Thyroid gland (tissue), 4 donors: ENCODE results near the gene EYA4.

Experiments
- CTCF ChIP-seq, 6 experiments: fragments of 200-600 bp in 3 of 6; fragments of 450-650 bp in 3 of 6; sonication (generic) in 3 of 6; IDR thresholded peaks; one replicate each; pipeline ENCODE4 v1.5.1; 2016 to 2019; ENCODE audit warnings: antibody characterized with exemption in 6 of 6, mild to moderate bottlenecking in 2 of 6, inconsistent platforms in 1 of 6, moderate library complexity in 1 of 6
- POLR2A ChIP-seq, 2 donors: fragments of 450-650 bp; IDR thresholded peaks; one replicate each; pipeline ENCODE4 v1.6.1; 2017; ENCODE audit warnings: antibody characterized with exemption in 2 of 2, mild to moderate bottlenecking in 2 of 2, moderate library complexity in 1 of 2

- TF ChIP-seq POLR2A (IDR thresholded peaks at IDR 0.05): no peak
- TF ChIP-seq CTCF (IDR thresholded peaks at IDR 0.05): no peak
These were observed 326.5 kb downstream of the EYA4 start for GRCh38 chr6:133567636-133568035.
